HCT116 (cell line): ENCODE results near the gene CRLF3.
"Not testable (repeated sequence)": the region's sequence is repeated elsewhere in the genome, so short reads cannot be mapped to it uniquely, and the experiment has no call there.

ENCODE experiments used
- CTCF ChIP-seq, 3 experiments: fragments of 200-600 bp in 1 of 3; sonication (generic) in 1 of 3; IDR thresholded peaks in 2 of 3; conservative IDR thresholded peaks in 1 of 3; 2 replicates each; pipeline ENCODE4 v1.5.1; 2012 to 2017; ENCODE audit warnings: low read depth in 2 of 3, low read length in 2 of 3, antibody characterized with exemption in 1 of 3, borderline replicate concordance in 1 of 3, control low read depth in 1 of 3, mild to moderate bottlenecking in 1 of 3, mixed read lengths in 1 of 3, mixed run types in 1 of 3, moderate library complexity in 1 of 3; ENCODE audit not compliant: insufficient read depth in 1 of 3
- POLR2A ChIP-seq: IDR thresholded peaks from 2 replicates; pipeline ENCODE4 v1.7.0; 2011; ENCODE audit warnings: borderline replicate concordance; ENCODE audit not compliant: insufficient read depth, insufficient read length; ENCODE audit errors: extremely low read depth
- RAD21 ChIP-seq: IDR thresholded peaks from 2 replicates; pipeline ENCODE4 v1.6.1; 2012; ENCODE audit warnings: low read depth, mild to moderate bottlenecking

- TF ChIP-seq POLR2A; RAD21; CTCF (IDR thresholded peaks at IDR 0.05 in 2 of 3, conservative IDR thresholded peaks at IDR 0.05 in 1 of 3; ENCODE audit: borderline replicate concordance in 1 of 3, insufficient read depth in 1 of 3, low read depth in 2 of 3, low read length in 2 of 3): not testable (repeated sequence)
Measured at GRCh38 chr17:30753291-30753690, 71.2 kb downstream of the CRLF3 start.
